ENCODE data around the gene CD300A.

Gene CD300A

DNA sequence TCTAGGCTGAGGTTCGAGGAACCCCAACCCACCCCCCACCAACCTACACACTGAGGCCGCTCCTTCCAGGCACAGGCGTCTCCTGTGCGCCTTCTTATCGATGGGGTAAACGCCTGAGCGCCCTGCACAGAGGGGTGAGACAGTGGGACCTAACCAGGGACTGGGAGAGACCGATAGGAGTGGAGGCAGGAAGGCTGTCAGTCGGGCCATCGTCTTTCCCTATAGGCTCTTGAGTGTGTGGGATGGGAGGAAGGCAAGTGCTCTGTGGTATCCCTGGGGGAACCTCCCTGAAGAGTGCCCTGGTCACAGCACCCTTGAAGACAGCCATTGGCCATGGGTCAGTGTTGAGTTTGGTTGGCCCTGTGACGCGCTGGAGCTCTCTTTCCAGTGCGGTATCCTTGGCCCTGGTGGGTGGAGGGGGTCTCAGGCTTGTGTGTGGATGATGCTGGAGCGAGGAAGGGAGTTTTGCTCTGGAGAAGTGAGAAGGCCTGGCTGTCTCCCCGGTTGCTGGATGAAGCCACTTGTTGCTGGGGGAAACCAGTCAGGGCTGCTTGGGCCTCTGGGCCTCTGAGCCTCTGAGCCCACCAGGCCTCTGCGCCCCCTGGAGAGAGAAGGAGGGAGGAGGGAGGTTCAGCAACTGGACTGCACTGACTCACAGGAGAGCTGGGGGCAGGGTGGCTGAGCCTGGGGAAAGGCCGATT lies 32.9 kb upstream of the CD300A start:
- TF ChIP-seq CEBPB (IDR thresholded peaks at IDR 0.05): no peak
- TF ChIP-seq YY1 (IDR thresholded peaks at IDR 0.05; ENCODE audit: low read depth): no peak
- no peak for TF ChIP-seq RAD21 (IDR thresholded peaks at IDR 0.05; ENCODE audit: low read depth)
- TF ChIP-seq EP300 (IDR thresholded peaks at IDR 0.05; ENCODE audit: borderline replicate concordance): no peak
- TF ChIP-seq, protein P1, sequence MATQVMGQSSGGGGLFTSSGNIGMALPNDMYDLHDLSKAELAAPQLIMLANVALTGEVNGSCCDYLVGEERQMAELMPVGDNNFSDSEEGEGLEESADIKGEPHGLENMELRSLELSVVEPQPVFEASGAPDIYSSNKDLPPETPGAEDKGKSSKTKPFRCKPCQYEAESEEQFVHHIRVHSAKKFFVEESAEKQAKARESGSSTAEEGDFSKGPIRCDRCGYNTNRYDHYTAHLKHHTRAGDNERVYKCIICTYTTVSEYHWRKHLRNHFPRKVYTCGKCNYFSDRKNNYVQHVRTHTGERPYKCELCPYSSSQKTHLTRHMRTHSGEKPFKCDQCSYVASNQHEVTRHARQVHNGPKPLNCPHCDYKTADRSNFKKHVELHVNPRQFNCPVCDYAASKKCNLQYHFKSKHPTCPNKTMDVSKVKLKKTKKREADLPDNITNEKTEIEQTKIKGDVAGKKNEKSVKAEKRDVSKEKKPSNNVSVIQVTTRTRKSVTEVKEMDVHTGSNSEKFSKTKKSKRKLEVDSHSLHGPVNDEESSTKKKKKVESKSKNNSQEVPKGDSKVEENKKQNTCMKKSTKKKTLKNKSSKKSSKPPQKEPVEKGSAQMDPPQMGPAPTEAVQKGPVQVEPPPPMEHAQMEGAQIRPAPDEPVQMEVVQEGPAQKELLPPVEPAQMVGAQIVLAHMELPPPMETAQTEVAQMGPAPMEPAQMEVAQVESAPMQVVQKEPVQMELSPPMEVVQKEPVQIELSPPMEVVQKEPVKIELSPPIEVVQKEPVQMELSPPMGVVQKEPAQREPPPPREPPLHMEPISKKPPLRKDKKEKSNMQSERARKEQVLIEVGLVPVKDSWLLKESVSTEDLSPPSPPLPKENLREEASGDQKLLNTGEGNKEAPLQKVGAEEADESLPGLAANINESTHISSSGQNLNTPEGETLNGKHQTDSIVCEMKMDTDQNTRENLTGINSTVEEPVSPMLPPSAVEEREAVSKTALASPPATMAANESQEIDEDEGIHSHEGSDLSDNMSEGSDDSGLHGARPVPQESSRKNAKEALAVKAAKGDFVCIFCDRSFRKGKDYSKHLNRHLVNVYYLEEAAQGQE (IDR thresholded peaks at IDR 0.05; ENCODE audit: low read depth): no peak
- TF ChIP-seq NFIC (IDR thresholded peaks at IDR 0.05): no peak
- TF ChIP-seq FOXM1 (IDR thresholded peaks at IDR 0.05; ENCODE audit: borderline replicate concordance, low read depth): no peak

DNA sequence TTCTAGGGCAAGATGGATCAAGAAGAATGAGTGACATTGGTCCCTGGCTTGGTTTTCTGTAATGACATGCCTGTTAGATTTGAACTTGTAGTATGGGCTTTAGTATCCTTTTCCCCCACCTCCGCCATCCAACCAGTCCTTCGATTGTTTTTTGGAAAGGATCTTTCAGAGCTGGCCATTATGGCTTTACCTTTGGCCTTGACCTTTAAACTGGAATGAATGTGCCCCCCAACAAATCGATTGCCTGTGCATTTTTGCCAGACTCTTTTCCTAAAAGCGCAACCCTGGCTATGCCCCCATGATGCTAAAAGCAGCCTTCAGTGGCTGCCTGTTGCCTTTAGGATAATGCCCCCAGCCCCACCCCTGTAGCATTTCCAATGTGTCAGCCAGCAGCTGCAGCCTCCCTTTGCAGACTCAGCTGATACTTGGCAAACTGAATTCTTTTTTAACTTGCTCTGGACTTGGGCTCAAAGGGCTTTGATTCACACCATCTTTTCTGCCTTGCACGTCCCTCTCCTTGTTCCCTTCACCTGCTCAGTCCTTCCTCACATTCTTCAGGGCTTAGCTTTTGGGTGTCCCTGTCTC lies 30.6 kb upstream of the CD300A start:
- TF ChIP-seq CEBPB (IDR thresholded peaks at IDR 0.05): no peak
- no peak for TF ChIP-seq RAD21 (IDR thresholded peaks at IDR 0.05; ENCODE audit: low read depth)
- no peak for TF ChIP-seq EGR1 (IDR thresholded peaks at IDR 0.05)
- TF ChIP-seq, protein P2, sequence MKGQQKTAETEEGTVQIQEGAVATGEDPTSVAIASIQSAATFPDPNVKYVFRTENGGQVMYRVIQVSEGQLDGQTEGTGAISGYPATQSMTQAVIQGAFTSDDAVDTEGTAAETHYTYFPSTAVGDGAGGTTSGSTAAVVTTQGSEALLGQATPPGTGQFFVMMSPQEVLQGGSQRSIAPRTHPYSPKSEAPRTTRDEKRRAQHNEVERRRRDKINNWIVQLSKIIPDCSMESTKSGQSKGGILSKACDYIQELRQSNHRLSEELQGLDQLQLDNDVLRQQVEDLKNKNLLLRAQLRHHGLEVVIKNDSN (IDR thresholded peaks at IDR 0.05): no peak

DNA sequence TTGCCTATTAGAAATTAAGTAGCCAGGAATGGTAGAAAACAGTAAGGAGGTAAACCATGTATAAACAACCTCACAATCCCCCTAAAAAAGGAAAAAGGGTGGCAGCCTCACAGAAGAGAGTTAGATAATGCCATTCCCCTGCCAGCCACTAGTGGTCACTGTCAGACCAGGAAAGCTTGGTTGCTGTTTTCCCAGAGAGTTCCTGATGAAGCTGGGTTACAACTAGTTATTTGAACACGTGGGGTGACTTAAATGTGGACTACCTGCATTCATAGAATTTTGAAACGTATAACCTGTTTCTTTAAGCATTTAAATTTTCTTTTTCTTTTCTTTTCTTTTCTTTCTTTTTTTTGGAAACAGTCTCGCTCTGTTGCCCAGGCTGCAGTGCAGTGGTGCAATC lies 28.7 kb upstream of the CD300A start:
- TF ChIP-seq, protein P3, sequence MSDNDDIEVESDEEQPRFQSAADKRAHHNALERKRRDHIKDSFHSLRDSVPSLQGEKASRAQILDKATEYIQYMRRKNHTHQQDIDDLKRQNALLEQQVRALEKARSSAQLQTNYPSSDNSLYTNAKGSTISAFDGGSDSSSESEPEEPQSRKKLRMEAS (IDR thresholded peaks at IDR 0.05): no peak
- TF ChIP-seq CEBPB (IDR thresholded peaks at IDR 0.05) (no peak), YY1 (IDR thresholded peaks at IDR 0.05; ENCODE audit: low read depth) (no peak), EGR1 (IDR thresholded peaks at IDR 0.05) (no peak), RAD21 (IDR thresholded peaks at IDR 0.05; ENCODE audit: low read depth) (peak; percentile 60), TCF12 (IDR thresholded peaks at IDR 0.05; ENCODE audit: low read depth) (no peak), NFIC (IDR thresholded peaks at IDR 0.05) (no peak), CREB1 (IDR thresholded peaks at IDR 0.05; ENCODE audit: low read depth) (no peak), TEAD4 (IDR thresholded peaks at IDR 0.05) (no peak), EP300 (IDR thresholded peaks at IDR 0.05; ENCODE audit: borderline replicate concordance) (no peak), ZBTB7A (IDR thresholded peaks at IDR 0.05; ENCODE audit: low read depth) (no peak), FOXM1 (IDR thresholded peaks at IDR 0.05; ENCODE audit: borderline replicate concordance, low read depth) (no peak), TAF1 (IDR thresholded peaks at IDR 0.05; ENCODE audit: low read depth) (no peak)
- TF ChIP-seq, protein P1 (IDR thresholded peaks at IDR 0.05; ENCODE audit: low read depth): no peak
- TF ChIP-seq, protein P2 (IDR thresholded peaks at IDR 0.05): peak; percentile 14; the same call in 1 of the 2 replicates

DNA sequence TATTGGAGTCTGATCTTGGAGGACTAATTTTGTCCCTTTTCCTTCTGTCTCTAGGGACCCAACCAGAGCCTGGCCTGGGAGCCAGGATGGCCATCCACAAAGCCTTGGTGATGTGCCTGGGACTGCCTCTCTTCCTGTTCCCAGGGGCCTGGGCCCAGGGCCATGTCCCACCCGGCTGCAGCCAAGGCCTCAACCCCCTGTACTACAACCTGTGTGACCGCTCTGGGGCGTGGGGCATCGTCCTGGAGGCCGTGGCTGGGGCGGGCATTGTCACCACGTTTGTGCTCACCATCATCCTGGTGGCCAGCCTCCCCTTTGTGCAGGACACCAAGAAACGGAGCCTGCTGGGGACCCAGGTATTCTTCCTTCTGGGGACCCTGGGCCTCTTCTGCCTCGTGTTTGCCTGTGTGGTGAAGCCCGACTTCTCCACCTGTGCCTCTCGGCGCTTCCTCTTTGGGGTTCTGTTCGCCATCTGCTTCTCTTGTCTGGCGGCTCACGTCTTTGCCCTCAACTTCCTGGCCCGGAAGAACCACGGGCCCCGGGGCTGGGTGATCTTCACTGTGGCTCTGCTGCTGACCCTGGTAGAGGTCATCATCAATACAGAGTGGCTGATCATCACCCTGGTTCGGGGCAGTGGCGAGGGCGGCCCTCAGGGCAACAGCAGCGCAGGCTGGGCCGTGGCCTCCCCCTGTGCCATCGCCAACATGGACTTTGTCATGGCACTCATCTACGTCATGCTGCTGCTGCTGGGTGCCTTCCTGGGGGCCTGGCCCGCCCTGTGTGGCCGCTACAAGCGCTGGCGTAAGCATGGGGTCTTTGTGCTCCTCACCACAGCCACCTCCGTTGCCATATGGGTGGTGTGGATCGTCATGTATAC lies 26.5 kb upstream of the CD300A start:
- TF ChIP-seq TAF1 (IDR thresholded peaks at IDR 0.05; ENCODE audit: low read depth): no peak
- TF ChIP-seq ZBTB7A (IDR thresholded peaks at IDR 0.05; ENCODE audit: low read depth): no peak
- TF ChIP-seq FOXM1 (IDR thresholded peaks at IDR 0.05; ENCODE audit: borderline replicate concordance, low read depth): no peak
- TF ChIP-seq NFIC (IDR thresholded peaks at IDR 0.05): no peak
- no peak for TF ChIP-seq TCF12 (IDR thresholded peaks at IDR 0.05; ENCODE audit: low read depth)
- no peak for TF ChIP-seq EGR1 (IDR thresholded peaks at IDR 0.05)
- TF ChIP-seq RAD21 (IDR thresholded peaks at IDR 0.05; ENCODE audit: low read depth): no peak
- TF ChIP-seq, protein P3 (IDR thresholded peaks at IDR 0.05): no peak
- no peak for TF ChIP-seq CREB1 (IDR thresholded peaks at IDR 0.05; ENCODE audit: low read depth)

DNA sequence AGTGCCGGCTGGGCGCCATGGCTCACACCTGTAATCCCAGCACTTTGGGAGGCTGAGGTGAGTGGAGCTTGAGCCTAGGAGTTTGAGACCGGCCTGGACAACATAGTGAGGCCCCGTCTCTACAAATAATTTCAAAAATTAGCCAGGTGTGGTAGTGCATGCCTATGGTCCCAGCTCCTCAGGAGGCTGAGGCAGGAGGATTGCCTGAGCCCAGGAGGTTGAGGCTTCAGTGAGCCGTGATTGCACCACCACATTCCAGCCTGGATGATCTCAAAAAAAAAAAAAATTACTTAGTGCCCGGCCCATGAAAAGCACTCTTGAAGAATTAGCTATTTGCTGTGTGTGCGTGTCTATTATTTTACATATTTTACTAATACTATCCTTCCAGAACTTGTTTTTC lies 24.9 kb upstream of the CD300A start:
- TF ChIP-seq TAF1 (IDR thresholded peaks at IDR 0.05; ENCODE audit: low read depth): no peak
- TF ChIP-seq, protein P1 (IDR thresholded peaks at IDR 0.05; ENCODE audit: low read depth): no peak
- TF ChIP-seq, protein P2 (IDR thresholded peaks at IDR 0.05): no peak
- TF ChIP-seq RAD21 (IDR thresholded peaks at IDR 0.05; ENCODE audit: low read depth): no peak
- TF ChIP-seq ZBTB7A (IDR thresholded peaks at IDR 0.05; ENCODE audit: low read depth): no peak
- TF ChIP-seq CREB1 (IDR thresholded peaks at IDR 0.05; ENCODE audit: low read depth): no peak
- no peak for TF ChIP-seq EGR1 (IDR thresholded peaks at IDR 0.05)
- no peak for TF ChIP-seq NFIC (IDR thresholded peaks at IDR 0.05)
- TF ChIP-seq, protein P3 (IDR thresholded peaks at IDR 0.05): no peak
- TF ChIP-seq FOXM1 (IDR thresholded peaks at IDR 0.05; ENCODE audit: borderline replicate concordance, low read depth): no peak
- TF ChIP-seq YY1 (IDR thresholded peaks at IDR 0.05; ENCODE audit: low read depth): no peak
- no peak for TF ChIP-seq CEBPB (IDR thresholded peaks at IDR 0.05)
- TF ChIP-seq EP300 (IDR thresholded peaks at IDR 0.05; ENCODE audit: borderline replicate concordance): no peak
- no peak for TF ChIP-seq TEAD4 (IDR thresholded peaks at IDR 0.05)
- no peak for TF ChIP-seq TCF12 (IDR thresholded peaks at IDR 0.05; ENCODE audit: low read depth)
